GM20000 (cell line): ENCODE data around the gene CHURC1.

Experiments
- DNase-seq: peaks from one replicate; pipeline ENCODE4 v3.0.0; 2012; ENCODE audit warnings: low spot score
- CTCF ChIP-seq: IDR thresholded peaks from 2 replicates; pipeline ENCODE4 v1.5.1; 2012; ENCODE audit warnings: mild to moderate bottlenecking, control low read depth; ENCODE audit errors: extremely low read depth, missing control alignments

CHURC1 gene

GRCh38 chr14:64946310-64947045 is 32.2 kb downstream of the CHURC1 start:
- no peak for DNase-seq
- no peak for TF ChIP-seq CTCF

DNA sequence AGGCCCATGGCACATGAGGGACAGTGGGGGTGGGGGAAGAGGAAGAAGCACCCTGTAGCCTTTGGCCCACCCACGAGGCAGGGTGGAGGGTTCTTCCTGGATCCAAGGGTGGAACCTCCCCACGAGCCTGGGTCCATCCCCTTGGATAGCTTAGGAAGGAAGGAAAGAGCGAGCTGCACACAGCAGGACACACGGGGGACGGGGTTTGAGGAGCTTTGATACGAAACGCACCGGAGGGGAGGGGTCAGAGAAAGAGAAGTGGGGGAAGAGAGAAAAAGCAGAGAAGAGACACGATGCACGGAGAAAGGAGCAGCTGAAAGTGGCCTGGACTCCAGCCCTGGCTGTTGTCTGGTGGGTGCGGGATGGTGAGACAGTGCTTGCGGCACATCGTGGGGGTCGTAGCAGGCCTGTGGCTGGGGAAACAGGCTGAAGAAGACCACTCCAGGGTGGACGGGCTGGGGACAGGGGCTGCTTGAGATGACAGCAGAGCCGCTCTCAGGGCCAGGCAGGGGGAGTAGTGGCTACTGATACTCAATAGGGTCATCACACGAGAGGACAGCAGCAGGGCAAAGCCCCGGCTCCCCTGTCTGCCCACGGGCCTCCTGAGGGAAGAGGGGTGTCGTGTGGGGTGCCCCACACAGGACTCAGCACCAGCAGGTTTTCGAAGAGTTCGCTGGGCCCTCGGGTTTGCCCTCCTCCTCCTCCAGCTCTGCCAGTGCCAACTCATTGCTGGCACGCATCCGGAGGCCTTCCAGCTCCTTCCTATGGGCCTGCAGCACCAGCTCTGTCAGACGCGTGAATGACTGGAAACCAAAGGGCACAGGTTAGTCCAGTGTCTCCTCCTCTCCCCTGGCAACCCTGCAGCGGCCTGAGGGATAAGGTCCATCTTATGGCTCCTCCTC is 33.7 kb downstream of the CHURC1 start:
- no peak for DNase-seq
- no peak for TF ChIP-seq CTCF

GRCh38 chr14:64948612-64949210 is 34.5 kb downstream of the CHURC1 start:
- DNase-seq = no peak
- no peak for TF ChIP-seq CTCF

DNA sequence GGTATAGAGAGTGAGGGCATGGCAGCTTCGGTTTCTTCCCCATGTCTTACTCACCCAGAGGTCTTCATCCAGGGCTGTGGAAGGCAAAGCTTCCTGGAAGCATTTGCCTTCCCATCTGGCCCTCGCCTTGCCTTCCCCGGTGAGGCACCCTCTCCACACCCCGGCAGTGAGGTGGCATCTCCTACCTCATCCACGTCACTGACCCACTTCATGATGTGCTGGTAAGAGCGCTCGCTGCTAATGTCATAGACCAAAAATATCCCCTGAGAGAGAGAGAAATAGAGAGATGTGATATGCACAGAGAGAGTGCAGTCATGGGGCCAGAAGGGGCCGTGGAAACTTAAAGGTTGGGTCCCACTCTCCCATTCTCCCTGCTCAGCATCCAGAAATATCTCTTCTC is 36.6 kb downstream of the CHURC1 start:
- no peak for DNase-seq
- TF ChIP-seq CTCF = no peak

DNA sequence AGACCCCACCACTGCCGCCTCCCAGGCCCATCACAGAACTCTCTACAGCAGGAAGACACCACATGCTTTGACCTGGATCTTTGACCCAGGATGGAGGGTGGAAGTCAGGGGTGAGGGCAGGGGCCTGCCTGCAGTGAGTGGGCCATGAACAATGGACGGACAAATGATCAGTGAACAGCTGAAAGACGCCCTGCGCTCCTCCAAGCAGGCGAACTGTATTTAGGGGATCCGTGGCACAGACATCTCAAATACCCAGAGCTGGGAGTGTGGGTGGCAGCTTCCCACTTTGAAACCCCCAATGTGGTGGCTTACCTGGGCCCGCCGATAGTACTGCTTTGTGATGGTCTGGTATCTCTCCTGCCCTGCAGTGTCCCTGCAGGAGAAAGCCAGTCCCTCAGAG is 37.0 kb downstream of the CHURC1 start:
- no peak for TF ChIP-seq CTCF
- no peak for DNase-seq

DNA sequence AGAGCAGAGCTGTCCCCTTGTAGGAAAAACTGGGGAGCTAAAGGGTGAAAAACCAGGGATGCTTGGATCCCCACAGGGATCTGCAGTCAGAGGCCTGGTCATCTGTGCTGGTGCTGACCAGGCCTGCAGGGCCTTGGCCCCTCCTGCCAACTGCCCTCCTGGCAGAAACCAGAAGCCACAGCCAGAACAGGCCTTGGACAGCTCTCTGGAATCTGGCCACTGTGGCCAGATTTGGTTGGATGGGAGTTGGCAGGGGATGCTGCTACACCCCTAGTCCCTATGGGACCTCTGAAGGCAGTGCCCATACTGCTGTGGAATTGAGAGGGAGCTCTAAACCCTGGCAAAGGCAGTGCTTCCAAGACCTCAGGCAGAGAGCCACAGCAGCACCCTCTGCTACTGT is 37.5 kb downstream of the CHURC1 start:
- no peak for TF ChIP-seq CTCF
- DNase-seq = no peak
